DMS114 treated with DMSO at 0.1 percent for 48 hours (cell line): ENCODE results near the gene ZDHHC6.
A peak's percentile ranks its signal among the peaks of the same experiment; 100 is the strongest.
"Not testable (repeated sequence)": the region's sequence is repeated elsewhere in the genome, so short reads cannot be mapped to it uniquely, and the experiment has no call there.

Source experiments
- DNase-seq: peaks from one replicate; lab custom pipeline; 2025; ENCODE audit not compliant: unreplicated experiment; lab: John Stamatoyannopoulos, UW

Gene ZDHHC6, protein sequence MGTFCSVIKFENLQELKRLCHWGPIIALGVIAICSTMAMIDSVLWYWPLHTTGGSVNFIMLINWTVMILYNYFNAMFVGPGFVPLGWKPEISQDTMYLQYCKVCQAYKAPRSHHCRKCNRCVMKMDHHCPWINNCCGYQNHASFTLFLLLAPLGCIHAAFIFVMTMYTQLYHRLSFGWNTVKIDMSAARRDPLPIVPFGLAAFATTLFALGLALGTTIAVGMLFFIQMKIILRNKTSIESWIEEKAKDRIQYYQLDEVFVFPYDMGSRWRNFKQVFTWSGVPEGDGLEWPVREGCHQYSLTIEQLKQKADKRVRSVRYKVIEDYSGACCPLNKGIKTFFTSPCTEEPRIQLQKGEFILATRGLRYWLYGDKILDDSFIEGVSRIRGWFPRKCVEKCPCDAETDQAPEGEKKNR

DNA sequence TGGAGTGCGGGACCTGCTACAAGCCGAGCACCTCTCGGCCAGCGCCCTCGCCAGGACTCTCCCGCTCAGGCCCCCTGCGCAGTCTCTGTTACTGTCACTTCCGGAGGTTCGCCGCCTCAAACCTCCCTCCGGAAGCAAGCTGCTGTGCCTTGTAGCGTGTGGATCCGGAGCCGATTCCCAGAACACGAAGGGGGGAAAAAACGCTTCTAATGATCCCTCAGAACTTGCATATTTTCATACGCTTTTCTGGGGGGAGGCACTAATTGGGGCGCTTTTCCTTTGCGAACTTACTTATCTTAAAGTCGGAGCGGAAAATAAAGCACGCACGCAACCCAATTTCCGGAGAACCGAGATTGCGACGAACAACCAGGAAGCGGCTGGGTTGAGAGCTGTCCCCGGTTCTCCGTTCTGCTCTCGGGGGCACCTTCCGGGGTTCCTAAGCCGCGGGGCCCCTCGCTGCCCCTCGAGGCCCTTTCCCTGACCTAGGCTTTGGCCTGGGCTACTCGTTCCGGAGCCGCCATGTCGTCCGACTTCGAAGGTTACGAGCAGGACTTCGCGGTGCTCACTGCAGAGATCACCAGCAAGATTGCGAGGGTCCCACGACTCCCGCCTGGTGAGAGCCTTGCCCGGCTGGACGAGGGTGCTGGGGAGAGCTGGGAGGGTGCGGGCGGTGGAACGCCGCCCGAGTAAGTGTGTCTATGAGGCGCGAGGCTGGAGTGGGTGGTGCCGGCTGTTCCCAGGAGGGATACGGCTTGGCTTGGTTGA is at the start of gene ZDHHC6, which contains the start of gene VTI1A:
Gene ZDHHC6 (minus strand): TSS at position 60 of the 765 bp plus-strand sequence. CDS start 1,478 bp downstream, outside the sequence.
Gene VTI1A (plus strand): TSS at position 361 of the 765 bp plus-strand sequence. CDS start 159 bp downstream, at position 520.
- peak; percentile 60 for DNase-seq

DNA sequence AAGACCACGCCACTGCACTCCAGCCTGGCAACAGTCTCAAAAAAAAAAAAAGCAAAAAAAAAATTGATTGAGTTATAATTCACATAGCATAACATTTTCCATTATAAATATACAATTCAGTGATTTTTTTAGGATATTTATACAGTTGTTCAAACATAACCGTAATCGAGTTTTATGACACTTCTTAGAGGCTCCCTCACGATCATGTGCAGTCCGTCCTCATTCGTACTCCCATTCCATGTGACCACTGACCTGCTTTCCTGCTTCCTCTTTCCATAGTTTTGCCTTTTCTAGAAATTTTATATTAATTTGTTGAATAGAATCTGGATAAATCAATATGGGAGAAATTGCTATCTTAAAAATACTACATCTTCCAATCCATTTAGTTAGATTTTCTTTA is 46.0 kb upstream of the ZDHHC6 start:
- DNase-seq = no peak

DNA sequence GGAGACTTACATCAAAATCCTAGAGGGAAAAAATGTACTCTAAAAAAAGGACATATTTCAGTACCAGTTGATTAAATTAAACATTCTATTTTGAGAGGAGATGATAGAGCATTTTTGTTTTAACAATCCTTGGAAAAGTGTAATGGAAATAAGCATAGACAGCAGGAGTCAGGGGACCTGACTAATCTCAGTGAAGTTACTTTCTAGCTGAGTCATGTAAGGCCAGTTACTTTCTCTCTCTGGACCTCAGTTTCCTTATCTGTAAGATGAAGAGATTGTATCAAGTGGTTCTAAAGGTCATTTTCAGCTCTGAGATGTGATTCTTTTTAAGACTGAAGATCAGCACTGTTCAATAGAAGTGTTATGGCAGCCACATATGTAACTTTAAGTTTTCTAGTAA is 44.4 kb upstream of the ZDHHC6 start:
- no peak for DNase-seq

DNA sequence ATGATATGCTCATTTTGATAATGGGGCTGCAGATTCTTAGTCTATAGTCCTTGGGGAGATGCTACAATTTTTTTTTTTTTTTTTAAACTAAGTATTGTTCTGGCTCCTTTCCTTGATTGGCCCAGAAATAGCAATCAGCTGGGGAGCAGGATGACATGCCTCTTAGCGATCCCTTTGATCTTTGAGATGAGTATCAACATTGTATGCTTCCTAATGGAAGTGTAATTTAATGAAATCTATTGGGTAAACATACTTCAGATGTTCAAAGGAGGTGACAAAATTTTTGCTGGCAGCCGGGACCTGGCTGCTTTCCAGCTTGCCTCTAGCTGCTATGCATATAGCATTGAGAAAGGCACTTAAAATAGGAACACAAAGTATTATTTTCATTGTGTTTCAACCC is 43.8 kb upstream of the ZDHHC6 start:
- DNase-seq = no peak

DNA sequence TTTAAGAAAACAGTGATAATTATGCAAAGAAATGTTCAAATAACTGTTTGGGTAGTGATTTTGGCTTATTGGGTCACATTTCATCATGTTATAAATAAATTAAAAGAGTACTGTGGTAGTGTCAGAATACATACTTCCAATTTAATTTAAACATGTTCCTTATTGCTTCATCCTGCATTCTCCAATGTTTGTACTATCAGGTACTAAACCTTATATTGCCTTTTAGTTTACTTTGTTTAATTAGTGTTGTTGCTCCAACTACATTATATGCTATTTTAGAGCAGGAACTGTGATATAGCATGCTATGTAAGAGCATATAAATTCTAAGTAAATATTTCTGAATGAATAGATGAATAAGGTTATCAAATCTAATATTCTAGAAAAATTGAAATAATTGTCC is 41.2 kb upstream of the ZDHHC6 start:
- DNase-seq = no peak

DNA sequence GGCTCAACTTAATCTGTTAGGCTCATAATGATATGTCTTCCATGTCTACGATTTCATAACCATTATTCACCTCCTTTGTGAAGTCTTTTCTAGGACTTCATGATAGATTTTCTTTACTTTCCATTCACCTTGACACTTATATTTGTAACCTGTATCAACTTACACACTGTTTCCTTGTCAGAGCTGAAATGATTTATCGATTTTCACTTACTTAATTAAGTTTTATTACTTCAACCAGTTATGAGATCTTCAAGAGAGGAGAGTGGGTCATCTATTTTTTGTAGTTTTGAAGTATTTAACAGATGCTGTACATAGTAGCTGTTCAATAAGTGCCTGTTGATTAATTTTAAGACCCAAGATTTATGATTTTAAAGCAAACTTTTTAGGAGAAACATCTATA is 37.7 kb upstream of the ZDHHC6 start:
- DNase-seq = no peak

DNA sequence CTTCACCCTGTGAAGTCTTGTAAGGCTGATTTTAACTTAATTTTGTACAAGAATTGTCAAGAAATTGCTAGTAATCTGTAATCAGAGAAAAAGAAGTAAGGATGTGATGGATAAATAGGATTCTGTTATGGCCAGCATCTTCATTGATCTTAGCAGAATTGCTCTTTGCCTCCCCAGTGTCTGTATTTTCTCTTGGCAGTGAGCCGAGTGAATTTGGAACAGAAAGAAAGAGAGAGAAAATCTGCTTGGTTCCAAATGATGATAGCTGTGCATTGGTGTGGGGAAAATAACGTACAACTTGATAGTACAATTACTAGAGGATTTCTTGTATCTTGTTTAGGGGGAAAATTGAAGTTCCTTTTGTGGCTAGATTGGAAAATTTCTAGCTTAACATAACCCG is 34.9 kb upstream of the ZDHHC6 start:
- DNase-seq = no peak

DNA sequence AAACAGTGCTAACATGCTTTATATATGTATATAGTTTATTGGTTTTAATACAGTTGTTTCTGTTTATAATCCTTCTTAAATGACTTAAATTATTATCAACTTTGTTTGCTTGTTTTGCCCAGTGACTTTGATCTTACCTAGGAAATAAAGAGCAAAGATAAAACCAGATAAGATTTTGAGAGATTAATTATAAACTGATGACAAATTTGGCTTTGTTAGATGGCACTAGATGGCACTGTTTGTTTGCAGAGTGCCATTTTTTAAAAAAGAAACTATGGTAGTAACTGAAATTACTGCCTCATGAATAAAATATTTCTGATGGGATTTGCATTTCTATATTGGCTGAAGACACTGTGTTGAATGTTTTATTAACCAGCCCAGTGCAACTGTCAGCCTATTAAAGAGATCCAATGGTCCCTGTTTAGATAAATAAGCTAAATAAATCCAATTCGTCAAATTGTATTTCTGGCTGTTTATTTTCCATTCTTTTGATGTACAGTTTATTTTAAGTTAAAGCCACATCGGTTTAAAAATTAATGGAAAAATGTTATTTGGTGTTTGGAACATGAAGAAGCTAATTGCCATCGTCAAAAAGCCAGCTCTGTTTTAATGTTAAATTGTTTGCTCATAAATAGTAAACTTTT is 29.0 kb upstream of the ZDHHC6 start:
- no peak for DNase-seq

DNA sequence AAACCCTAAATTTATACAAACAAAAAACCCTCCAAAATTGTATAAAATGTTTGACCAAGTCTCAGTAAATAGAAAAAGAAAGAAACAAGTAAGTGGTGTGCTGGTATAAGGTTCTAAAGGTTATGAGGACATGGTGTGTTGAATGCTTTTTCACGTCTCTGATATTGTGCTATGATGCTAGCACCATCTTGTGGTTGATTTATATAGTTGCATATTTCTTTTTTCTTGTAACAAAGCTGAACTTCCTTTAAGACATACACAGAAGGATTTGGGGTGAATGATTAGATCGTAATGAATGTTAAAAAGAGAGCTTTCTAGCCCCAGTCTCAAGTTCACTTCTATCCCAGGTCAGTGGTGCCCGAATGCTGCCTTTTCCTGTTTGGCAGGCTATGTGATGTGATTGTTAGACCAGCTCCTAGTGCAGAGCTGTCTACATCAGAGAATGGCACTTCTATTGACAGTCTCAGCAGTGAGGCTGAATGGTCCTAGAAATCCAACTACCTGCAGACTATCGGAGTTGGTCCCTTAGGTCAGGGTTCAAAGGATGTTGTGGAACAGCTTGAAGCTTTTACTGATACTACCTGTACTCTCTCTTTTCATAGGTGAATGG is 25.3 kb upstream of the ZDHHC6 start:
- peak; percentile 84 for DNase-seq

DNA sequence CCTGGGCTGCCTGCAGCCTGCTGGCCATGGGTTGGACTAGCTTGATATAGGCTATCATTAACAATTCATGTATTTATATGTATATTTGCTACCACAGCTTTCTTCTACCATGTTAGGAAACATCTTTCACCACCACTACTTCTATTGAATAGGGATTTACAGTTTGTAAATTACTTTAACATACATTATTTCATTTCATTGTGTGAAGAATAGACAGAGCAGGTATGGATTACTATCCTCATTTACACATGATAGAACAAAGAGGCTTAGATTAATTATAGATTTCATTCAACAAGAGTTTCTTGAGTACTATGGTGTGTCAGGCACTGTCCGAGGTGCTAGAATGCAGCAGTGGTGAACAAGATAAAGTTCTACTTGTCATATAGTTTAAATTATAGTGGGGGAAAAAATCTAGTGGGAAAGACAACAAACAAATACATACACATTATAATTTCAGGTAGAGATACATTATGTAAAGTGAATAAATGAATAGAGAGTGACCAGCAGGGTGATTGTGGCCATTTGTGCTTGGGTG is 20.9 kb upstream of the ZDHHC6 start:
- no peak for DNase-seq

DNA sequence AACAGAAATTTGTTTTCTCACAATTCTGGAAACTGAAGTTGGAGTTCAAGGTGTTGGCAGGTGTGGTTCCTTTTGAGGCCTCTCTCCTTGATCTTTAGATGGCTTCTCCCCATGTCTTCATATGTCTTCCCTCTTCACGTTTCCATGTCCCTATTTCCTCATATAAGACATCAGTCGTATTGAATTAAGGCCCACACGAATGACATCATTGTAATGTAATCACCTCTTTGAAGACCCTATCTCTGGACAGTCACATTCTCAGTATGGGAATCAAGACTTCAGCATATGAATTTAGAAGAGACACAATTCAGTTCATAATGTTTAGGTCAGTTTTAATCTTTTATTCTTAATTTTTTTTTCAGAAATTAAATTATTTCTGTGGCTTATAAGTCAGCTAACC is 20.1 kb upstream of the ZDHHC6 start:
- no peak for DNase-seq

DNA sequence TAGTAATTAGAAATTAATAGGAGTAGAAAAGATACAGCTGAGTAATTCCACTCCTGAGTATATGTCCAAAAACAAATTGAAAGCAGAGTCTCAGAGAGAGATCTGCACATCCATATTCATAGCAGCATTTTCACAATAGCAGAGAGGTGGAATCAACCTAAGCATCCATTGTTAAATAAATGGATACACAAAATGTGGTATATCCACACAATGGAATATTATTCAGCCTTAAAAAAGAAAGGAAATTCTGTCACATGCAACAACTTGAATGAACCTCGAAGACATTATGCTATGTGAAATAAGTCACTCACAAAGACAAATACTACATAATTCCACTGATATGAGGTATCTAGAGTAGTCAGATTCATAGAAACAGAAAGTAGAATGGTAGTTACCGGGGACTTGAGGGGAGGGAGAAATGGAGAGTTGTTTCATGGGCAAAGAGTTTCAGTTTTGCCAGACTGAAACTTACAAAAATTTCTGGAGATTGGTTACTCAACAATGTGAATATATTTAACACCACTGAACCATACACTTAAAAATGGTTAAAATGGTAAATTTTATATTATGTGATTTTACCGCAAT is 18.7 kb upstream of the ZDHHC6 start:
- no peak for DNase-seq

DNA sequence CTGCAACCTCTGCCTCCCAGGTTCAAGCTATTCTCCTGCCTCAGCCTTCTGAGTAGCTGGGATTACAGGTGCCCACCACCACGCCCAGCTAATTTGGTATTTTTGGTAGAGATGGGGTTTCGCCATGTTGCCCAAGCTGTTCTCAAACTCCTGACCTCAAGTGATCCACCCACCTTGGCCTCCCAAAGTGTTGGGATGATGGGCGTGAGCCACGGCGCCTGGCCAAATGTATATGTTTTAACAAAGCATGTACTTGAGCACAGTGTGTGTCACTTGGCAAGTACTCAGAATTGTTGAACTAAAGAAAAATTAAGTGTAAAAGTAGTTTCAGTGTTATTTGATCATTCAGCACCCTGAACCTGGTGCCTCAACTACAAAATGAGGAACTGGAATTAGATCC is 17.4 kb upstream of the ZDHHC6 start:
- DNase-seq = not testable (repeated sequence)

DNA sequence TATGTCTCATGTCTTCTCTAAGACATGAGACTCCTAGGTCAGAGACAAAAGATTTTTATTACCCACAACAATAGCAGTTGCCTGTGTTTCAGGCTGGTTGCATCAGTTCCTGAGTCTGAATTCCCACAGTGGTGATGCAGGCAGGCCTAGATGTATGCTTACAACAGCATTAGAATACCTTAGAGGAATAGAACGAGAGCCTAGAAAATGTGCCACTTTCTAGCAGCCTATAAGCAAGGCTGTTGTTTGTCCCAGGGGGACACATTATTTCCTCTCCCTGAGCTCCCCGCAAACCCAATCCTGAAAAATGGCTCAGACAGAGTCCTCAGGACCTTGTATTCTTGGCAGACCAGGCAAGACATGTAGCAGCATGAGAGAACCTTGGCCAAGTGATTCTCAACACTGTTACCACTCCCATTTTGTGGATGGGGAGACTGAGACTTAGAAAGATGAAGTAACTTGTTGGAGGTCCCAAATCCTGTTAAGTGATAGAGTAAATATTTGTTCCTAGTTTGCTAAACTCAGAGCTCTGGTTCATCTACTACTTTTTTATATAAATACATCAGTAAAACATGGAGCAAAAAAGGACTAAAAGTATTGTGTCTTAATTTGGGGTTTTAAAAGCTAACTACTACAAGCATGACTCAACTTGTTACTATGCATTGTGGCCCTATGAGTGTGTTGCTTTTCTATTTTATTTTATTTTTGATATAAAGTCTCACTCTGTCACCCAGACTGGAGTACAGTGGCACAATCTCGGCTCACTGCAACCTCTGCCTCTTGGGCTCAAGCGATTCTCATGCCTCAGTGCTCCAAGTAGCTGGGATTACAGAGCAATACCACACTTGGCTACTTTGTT is 14.5 kb upstream of the ZDHHC6 start:
- no peak for DNase-seq

DNA sequence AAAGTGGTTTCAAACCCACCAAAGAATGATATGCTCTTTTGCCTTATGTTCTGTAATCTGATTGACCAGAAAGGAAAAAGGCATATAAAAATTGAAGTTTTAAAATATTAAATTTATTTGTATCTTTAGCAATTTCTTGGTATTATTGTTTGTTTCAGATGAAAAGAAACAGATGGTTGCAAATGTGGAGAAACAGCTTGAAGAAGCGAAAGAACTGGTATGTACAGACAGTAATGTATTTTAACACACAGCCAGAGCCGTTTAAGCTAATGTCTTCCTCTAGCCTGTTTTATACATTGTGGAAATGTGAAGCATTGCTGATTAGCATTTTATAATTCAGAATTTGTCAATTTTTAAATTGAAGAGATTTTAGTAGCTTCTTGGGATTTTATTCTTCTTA is 13.7 kb upstream of the ZDHHC6 start:
- DNase-seq = no peak

DNA sequence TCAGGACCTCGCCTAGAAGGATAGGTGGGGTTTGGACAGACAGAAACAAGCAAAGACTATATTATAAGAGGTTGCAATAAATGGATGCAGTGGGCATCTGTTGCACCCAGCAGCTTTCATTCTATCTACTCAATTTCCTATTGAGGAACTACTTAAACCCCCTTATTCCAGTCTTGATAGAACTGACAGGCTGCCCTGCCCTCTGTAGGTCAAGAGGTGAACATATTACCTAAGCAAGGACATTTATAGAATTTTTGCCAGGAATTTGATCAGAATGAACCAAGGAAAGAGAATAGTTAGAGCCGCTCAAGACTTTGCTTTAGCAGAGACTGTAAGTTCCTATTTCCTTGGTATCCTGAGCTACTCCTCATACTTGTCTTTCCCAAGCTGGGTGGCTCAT is 9.8 kb upstream of the ZDHHC6 start:
- DNase-seq = no peak

DNA sequence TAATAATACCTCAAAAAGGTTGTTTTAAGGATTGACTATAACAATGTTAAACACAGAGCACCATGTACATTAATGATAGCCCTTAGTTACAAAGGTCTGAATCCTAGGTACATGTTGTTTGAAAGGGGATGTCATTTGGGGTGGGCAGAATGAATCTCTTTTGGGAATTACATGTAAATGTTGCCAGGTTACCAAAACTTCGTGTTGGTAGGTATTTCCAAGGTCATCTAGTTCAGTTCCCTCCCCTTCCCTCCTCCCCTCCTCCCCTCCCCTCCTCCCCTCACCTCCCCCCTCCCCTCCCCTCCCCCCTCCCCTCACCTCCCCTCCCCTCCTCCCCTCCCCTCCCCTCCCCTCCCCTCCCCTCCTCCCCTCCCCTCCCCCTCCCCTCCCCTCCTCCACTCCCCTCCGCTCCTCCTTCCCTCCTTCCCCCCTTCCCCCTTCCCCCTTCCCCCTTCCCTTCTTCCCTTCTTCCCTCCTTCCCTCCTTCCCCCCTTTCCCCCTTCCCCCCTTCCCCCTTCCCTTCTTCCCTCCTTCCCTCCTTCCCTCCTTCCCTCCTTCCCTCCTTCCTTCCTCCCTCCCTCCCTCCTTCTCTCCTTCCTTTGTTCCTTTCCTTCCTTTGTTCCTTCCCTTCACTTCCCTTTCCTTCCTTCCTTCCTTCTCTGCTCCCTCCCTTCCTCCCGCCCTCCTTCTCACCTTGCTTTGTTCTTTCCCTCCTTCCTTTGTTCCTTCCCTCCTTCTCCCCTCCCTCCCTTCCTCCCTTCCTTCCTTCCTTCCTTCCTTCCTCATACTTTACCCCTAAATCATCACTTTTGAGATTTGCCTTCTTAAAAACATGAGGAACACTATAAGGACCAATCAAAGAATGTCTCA is 8.4 kb upstream of the ZDHHC6 start:
- DNase-seq = no peak

DNA sequence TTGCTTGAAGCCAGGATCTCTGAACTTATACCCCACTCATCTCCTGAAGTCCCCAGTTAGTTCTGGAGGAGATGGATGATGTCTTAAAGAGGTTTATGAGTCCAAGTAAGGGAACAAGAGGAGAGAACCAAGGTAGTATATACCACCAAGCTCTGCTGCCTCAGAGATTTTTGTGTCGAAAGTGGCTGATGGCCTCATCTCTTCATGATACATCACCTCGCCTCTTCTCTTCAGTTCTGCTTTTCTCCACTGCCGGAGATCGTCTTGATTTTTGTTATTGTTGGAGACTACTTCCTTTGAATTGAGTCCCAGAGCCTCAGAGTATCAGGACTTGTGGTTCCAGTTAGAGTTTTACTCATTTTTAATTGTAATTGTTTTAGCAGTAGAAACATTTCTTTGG is 2.2 kb upstream of the ZDHHC6 start:
- no peak for DNase-seq

DNA sequence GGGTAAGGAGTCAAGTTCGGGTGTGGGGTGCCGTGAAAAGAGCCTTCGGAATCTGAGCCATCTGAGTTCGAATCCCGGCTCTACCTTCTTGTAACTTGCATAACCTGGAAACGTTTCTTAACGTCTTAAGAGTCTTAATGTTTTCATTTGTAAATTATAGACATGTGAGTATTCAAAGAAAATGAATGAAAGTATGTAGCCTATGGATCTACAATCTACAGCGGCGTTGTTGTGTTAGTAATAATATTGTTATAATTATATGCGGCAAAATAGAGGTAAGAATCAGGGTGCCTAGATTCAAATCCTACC is 860 bp upstream of the ZDHHC6 start:
- DNase-seq = no peak
